ENCODE measurements around the gene ZFAND2B.
A peak's percentile ranks its signal among the peaks of the same experiment; 100 is the strongest.

ZFAND2B gene

DNA sequence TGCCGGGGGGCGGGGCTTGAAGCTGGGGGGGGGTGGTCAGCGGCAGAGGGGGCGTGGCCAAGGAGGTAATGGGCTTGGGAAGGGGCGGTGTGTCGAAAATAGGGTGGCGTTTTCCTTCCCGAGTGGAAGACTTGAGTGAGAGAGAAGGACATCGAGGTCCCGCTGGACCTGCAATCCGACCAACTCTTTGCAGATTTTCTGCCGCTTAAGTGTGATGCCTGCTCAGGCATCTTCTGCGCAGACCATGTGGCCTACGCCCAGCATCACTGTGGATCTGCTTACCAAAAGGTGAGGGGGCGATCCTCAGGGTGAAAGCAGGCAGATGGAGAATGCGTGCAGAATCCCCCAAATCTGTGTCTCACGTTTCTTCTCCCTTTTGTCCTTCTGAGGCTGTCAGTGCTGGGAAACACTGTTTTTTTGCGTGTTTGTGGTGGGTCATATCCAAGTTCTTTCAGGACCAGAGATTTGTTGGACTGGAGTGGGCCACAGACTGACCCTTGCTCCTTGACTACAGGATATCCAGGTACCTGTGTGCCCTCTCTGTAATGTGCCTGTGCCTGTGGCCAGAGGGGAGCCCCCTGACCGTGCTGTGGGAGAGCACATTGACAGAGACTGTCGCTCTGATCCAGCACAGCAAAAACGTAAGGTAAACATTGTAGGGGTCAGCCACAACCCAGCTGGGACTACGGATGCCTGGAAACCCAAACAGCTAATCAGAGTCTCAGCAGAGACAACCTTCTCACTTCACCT, 727 bp downstream of the ZFAND2B start:
- no peak for DNase-seq

DNA sequence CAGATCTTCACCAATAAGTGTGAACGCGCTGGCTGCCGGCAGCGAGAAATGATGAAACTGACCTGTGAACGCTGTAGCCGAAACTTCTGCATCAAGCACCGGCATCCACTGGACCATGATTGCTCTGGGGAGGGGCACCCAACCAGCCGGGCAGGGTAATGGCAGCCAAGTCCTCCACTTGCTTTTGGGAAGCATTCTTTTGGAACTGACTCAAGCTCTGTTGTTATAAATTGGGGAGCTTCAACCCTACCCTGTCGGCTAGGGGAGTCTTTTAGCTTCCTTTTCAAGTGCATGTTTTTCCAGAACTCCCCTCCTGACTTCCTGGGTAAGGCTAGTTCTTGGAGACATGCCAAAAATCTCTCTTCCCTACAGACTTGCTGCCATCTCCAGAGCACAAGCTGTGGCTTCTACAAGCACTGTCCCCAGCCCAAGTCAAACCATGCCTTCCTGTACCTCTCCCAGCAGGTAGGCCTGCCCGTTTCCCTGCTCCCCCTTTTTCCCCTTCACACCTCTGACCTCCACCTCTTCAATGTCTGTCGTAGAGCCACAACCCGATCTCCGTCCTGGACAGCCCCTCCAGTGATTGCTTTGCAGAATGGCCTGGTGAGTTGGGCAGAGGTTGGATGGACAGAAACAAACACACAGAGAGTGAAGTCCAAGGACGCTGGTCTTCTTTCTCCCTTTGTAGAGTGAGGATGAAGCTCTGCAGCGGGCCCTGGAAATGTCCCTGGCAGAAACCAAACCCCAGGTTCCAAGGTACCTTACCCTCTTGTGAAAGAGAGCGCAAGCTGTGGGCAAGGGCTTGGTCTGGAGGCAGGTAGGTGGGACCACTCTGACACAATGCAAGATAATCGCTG, 1.5 kb downstream of the ZFAND2B start:
- peak; percentile 33 for DNase-seq

GRCh38 chr2:219209236-219210195, 2.9 kb downstream of the ZFAND2B start:
- DNase-seq = no peak

DNA sequence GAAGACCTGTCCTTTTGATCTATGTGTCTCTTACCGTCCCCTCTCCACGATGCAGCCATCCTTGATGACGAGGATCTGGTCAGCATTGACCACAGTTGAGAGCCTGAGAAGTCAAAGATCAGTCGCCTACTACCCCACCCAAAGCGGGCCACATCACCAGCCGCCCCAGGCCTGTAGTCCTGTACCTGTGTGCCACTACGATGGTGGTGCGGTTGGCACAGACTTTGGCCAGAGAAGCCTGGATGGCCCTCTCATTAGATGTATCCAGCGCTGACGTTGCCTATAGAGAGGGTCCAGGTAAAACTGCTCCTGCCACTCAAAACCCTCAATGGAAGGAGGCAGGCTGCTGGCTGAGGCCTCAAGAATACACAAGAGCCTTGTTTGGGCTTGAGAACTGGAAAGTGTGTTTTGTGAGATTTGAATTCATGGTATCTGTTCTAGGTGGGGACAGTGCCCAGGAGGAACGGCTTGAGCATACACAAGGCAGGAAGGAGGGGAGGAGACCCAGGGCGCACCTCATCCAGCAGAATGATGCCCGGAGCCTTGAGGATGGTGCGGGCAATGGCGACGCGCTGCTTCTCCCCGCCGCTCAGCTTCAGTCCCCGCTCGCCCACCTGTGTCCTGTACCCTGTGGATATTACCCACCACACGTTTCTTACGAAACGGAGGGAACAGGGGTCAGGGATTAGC, 3.8 kb downstream of the ZFAND2B start:
- DNase-seq = no peak

- no peak for DNase-seq
Observed at GRCh38 chr2:219210886-219211362, 4.3 kb downstream of the ZFAND2B start.

DNA sequence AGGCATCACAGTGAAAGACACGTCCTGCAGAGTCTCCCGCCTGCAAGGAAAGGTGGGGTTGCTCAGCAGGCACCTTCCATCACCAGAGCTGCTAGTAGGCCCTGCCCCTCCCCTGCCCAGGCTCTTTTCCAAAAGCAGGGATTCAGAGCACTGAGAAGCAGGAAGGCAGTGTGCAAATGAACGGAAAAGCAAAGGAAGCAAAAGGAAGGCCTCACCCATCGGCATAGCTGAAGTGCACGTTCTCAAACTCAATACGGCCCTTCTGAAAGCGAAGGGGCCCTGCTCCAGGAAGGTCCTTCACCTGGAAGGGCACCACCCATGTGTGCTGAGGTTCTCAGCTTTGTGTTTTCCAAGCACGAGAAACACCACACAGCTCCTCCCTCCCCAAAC, 6.4 kb downstream of the ZFAND2B start:
- no peak for DNase-seq

DNA sequence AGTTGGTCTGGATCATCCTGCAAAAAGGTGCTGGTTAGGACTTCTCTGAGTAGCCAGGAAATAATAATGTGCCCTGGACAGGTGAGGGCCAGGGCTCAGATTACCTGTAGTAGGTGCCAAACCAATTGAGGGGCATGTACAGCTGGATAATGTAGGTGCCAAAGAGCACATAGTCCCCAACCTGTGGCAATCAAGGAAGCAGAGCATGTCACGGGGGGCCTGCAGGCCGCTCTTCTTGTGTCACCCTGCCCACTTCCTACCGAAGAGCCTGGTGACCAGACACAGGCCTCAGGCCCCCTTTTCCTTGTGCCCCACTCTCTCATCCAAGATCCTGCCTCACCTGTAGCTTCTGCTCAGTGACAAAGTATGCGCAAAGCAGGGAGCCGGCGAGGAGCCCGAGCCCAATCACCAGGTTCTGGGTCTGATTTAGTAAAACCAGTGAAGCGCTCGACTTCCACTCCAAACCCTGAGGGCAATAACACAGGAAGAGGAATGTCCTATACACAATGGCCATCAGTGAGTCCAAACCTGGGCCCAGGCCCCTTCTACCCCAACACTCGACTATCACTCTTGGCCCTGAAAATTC, 7.0 kb downstream of the ZFAND2B start:
- DNase-seq = no peak

- no peak for DNase-seq
Observed at GRCh38 chr2:219214141-219214540, 7.6 kb downstream of the ZFAND2B start.

DNA sequence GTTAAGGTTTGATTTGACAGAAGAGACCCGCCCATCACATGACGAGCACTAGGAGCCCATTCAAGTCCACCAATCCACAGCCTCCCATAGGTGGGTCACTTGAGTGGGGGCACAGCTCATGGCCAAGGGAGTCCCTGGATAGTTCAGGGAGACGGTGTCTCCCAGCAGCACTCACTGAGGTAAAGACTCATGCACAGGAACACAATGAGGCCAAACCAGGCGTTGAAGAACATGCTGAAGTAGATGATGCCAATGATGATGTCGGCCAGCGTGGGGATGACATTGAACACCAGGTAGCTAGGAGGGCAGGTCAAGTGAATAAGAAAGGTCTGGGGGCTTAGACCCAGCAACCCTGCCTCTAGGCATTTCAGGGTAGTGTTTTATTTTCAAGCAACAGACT, 8.2 kb downstream of the ZFAND2B start:
- DNase-seq = no peak

DNA sequence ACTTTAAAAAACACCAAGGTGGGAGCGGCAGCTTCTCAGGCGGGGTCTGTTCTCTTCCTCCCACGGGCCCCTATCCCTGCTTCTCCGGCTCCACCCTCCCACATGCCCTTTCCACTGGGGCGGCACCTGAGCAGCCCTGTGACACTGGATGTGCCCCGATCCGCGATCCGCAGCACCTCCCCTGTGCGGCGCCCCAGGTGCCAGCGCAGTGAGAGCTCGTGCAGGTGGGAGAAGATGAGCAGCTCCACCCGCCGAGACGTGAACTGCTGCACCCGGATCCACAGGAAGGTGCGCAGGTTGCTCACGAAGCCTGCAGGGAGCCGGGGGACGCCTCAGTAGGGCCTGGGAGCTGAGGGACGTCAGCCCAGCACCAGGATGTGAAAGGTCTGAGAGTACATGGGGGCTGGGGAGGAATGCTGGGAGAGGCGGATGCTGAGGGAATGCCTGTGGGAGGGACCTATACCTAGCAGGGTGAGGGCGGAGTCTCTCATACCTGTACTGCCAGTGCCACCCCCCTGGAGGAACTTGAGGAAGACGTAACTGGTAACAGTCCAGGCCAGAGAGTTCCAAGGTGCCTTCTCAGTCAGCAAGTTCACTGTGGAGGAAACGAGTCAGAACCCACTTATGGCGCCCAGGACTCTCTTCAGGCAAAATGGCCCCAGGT, 9.4 kb downstream of the ZFAND2B start:
- DNase-seq = no peak

- no peak for DNase-seq
Observed at GRCh38 chr2:219216535-219216915, 9.9 kb downstream of the ZFAND2B start.

- peak; percentile 57 for DNase-seq
Observed at GRCh38 chr2:219218217-219218731, 11.7 kb downstream of the ZFAND2B start.

GRCh38 chr2:219218732-219219701, 12.4 kb downstream of the ZFAND2B start, which contains the start of gene ABCB6:
ABCB6 (minus strand) TSS chr2:219218958; CDS start chr2:219218673, 285 bp downstream.
- peak; percentile 87 for DNase-seq

DNA sequence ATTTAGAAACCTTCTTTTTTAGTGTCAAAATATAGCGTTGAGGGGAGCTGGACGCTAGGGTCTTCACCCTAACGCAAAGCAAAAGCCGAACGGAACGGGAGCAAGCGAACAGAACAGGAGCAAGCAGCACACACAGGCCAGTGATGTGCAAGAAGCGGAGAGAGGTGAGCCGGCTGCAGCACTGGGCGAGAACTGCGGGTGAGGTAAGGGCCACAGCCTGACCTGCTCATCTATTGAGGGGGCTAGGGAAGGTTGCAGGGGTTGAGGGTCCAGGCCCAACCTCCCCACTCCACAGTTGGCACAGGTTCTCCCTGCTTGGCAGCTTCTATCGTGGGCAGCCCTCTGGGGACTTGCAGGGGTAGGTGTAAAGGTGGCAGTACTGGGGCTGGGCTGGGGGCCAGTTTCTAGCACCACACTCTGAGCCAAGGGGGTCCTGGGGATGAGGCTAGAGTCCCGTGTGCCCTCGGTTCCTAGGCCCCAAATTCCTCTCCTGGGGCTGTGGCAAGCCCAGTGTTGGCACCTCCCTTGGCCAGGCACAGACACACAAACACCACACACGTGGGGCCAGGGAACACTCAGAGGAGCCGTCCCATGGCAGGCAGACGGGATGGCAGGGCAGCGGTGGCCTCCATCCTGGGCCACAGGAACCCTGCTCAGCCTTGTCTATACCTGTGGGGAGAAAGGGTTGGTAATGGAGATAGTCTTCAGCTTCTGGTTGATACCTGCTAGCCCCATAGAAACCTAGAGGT, 13.4 kb downstream of the ZFAND2B start:
- DNase-seq = no peak

GRCh38 chr2:219220652-219221402, 14.2 kb downstream of the ZFAND2B start:
- no peak for DNase-seq

DNA sequence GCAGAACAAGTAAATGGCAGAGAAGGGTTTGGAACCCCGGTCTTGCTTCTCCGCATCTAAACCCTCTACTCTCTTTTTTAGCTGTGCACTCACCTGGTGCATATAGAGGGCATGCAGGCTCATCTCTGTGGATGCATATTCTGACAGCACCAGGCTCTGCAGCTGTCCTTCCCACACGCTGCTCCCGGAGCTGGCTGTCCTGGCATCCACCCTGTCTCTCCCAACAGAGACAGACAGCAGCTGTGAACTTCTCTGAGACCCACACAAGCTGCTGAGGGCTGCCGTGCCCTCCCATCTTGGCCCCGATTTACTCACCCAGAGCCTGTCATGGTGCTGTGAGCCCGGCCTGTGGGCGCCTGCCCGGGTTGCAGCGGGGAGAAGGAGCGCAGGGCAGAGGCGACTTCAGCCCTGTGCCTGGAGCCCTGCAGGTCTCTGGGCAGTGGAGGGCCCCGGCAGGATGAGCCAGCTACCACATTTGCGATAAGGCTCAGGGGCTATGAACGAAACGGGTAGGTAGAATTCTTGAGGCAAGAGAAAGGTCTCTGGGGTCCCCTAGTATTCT, 15.5 kb downstream of the ZFAND2B start:
- no peak for DNase-seq

DNA sequence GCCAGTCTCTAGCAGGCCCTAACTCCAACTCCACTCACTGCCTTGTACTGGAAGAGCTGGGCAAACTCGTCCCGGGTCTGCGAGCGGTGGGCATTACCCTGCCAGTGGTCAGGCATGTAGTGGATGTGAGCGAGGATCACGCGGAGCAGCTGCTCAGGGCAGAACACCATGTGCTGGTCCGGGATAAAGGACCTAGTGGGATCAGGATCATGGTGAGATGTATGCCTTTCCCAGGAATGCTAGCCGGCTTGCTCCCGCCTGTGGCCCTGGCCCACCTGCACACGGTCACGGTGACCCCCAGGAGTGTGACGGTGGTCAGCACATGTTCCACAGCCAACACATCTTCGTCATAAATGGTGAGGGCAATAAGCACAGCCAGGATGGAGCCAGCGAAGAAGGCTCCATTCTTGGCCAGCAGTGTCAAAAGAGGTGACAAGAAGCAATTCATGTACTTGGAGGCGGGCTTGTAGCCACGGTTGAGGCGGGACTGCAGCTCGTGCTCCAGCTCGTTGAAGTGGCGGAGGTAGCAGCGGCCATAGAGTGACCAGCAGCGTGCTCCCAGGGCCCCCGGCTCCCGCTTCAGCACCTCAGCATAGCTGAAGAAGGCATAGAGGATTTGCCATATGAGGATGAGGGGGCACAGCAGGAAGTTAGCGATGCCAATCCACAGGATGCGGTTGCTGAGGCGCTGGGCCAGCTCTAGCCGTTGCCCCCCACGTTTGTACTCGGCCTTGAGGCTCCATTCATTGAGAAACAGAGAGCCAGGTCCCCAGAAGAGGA, 17.4 kb downstream of the ZFAND2B start:
- no peak for DNase-seq

All from NCI-H1105 treated with DMSO at 0.1 percent for 48 hours (cell line).